A673 (cell line): ENCODE measurements around the gene DNAJC30.
"Not testable (repeated sequence)": the region's sequence is repeated elsewhere in the genome, so short reads cannot be mapped to it uniquely, and the experiment has no call there.

Source experiments
- EZH2 ChIP-seq: fragments of 200-600 bp; sonication (generic); IDR thresholded peaks from 2 replicates; pipeline ENCODE4 v1.6.1; 2017; ENCODE audit warnings: borderline replicate concordance, low read depth, mild to moderate bottlenecking, mixed read lengths, antibody characterized with exemption, low read length; ENCODE audit not compliant: poor library complexity, severe bottlenecking
- TF ChIP-seq, protein P1 (sequence below): fragments of 300-800, 200-600 bp; sonication (generic); conservative IDR thresholded peaks from 2 replicates; pipeline ENCODE4 v1.5.1; 2017; ENCODE audit warnings: low read depth, mild to moderate bottlenecking, antibody characterized with exemption, low read length, moderate library complexity, mixed read lengths

DNA sequence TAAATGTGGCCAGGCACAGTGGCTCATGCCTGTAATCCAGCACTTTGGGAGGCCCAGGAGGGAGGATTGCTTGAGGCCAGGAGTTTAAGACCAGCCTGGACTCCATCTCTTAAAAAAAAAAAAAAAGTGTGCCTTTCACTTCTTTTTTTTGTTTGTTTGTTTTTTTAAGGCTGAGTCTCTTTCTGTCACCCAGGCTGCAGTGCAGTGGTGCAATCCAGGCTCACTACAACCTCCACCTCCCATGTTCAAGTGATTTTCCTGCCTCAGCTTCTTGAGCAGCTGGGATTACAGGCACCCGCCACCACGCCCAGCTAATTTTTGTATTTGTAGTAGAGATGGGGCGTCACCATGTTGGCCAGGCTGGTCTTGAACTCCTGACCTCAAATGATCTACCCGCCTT lies 38.9 kb upstream of the DNAJC30 start:
- TF ChIP-seq, protein P1, sequence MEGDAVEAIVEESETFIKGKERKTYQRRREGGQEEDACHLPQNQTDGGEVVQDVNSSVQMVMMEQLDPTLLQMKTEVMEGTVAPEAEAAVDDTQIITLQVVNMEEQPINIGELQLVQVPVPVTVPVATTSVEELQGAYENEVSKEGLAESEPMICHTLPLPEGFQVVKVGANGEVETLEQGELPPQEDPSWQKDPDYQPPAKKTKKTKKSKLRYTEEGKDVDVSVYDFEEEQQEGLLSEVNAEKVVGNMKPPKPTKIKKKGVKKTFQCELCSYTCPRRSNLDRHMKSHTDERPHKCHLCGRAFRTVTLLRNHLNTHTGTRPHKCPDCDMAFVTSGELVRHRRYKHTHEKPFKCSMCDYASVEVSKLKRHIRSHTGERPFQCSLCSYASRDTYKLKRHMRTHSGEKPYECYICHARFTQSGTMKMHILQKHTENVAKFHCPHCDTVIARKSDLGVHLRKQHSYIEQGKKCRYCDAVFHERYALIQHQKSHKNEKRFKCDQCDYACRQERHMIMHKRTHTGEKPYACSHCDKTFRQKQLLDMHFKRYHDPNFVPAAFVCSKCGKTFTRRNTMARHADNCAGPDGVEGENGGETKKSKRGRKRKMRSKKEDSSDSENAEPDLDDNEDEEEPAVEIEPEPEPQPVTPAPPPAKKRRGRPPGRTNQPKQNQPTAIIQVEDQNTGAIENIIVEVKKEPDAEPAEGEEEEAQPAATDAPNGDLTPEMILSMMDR: not testable (repeated sequence)
- not testable (repeated sequence) for TF ChIP-seq EZH2
